SU-DHL-6 (cell line): Measurements from ENCODE around the gene TRAPPC6A.

Experiments
- H2AFZ ChIP-seq: fragments of 200-600 bp; sonication (generic); 2 replicates; pipeline ENCODE4 v1.6.1; 2014; ENCODE audit warnings: low read depth, mild to moderate bottlenecking, moderate library complexity, mixed read lengths, antibody characterized with exemption, low read length; ENCODE audit not compliant: severe bottlenecking
- H3F3A ChIP-seq: fragments of 200-600 bp; shearing (Covaris generic); 2 replicates; pipeline ENCODE4 v1.6.0; 2016; ENCODE audit warnings: antibody characterized with exemption, mild to moderate bottlenecking; ENCODE audit not compliant: insufficient read depth
- H3K27ac ChIP-seq: fragments of 200-600 bp; sonication (generic); 2 replicates; pipeline ENCODE4 v1.5.1; 2016; ENCODE audit warnings: low read depth, mild to moderate bottlenecking, low read length, moderate library complexity, mixed read lengths
- H3K27me3 ChIP-seq: fragments of 200-600 bp; sonication (generic), shearing (Covaris generic); 2 replicates; pipeline ENCODE4 v1.6.0; 2014; ENCODE audit warnings: mild to moderate bottlenecking, low read length
- H3K36me3 ChIP-seq: fragments of 200-600 bp; sonication (generic); 2 replicates; pipeline ENCODE4 v1.6.1; 2014; ENCODE audit warnings: mild to moderate bottlenecking, low read length, mixed read lengths
- H3K4me2 ChIP-seq: fragments of 300-600, 200-600 bp; shearing (Covaris generic), sonication (generic); 2 replicates; pipeline ENCODE4 v1.6.0; 2014; ENCODE audit warnings: low read length, low read depth, mild to moderate bottlenecking; ENCODE audit not compliant: poor library complexity, severe bottlenecking
- H3K4me3 ChIP-seq: fragments of 200-600 bp; sonication (generic); 2 replicates; pipeline ENCODE4 v1.5.1; 2014; ENCODE audit warnings: antibody characterized with exemption, low read length, mild to moderate bottlenecking, mixed read lengths; ENCODE audit not compliant: insufficient read depth, poor library complexity, severe bottlenecking
- H3K79me2 ChIP-seq: fragments of 200-600 bp; sonication (generic); 2 replicates; pipeline ENCODE4 v1.6.1; 2014; ENCODE audit warnings: mild to moderate bottlenecking, low read length, moderate library complexity; ENCODE audit not compliant: insufficient read depth
- H3K9ac ChIP-seq: fragments of 200-600 bp; sonication (generic); 2 replicates; pipeline ENCODE4 v1.7.0; 2014; ENCODE audit warnings: mild to moderate bottlenecking, low read length
- H3K9me2 ChIP-seq: fragments of 200-600 bp; sonication (generic); replicated peaks from 2 replicates; pipeline ENCODE4 v1.6.1; 2014; ENCODE audit warnings: low read length; ENCODE audit not compliant: insufficient read depth
- H3K9me3 ChIP-seq: fragments of 200-600 bp; sonication (generic); 2 replicates; pipeline ENCODE4 v1.6.1; 2014; ENCODE audit warnings: low read length, mixed read lengths; ENCODE audit not compliant: insufficient read depth
- H4K20me1 ChIP-seq: fragments of 200-600 bp; sonication (generic); 2 replicates; pipeline ENCODE4 v1.6.1; 2014; ENCODE audit warnings: low read depth, mild to moderate bottlenecking, antibody characterized with exemption, low read length, moderate library complexity, mixed read lengths
- CTCF ChIP-seq: fragments of 200-600 bp; sonication (generic); IDR thresholded peaks from one replicate; pipeline ENCODE4 v1.5.1; 2017; ENCODE audit warnings: antibody characterized with exemption, mild to moderate bottlenecking, low read length, moderate library complexity; ENCODE audit not compliant: insufficient read depth, poor library complexity, severe bottlenecking
- EZH2phosphoT487 ChIP-seq: fragments of 200-600 bp; sonication (generic), shearing (Covaris generic); conservative IDR thresholded peaks from 2 replicates; pipeline ENCODE4 v1.6.1; 2018; ENCODE audit warnings: mild to moderate bottlenecking, antibody characterized with exemption, low read length, moderate library complexity, mixed read lengths

TRAPPC6A gene

DNA sequence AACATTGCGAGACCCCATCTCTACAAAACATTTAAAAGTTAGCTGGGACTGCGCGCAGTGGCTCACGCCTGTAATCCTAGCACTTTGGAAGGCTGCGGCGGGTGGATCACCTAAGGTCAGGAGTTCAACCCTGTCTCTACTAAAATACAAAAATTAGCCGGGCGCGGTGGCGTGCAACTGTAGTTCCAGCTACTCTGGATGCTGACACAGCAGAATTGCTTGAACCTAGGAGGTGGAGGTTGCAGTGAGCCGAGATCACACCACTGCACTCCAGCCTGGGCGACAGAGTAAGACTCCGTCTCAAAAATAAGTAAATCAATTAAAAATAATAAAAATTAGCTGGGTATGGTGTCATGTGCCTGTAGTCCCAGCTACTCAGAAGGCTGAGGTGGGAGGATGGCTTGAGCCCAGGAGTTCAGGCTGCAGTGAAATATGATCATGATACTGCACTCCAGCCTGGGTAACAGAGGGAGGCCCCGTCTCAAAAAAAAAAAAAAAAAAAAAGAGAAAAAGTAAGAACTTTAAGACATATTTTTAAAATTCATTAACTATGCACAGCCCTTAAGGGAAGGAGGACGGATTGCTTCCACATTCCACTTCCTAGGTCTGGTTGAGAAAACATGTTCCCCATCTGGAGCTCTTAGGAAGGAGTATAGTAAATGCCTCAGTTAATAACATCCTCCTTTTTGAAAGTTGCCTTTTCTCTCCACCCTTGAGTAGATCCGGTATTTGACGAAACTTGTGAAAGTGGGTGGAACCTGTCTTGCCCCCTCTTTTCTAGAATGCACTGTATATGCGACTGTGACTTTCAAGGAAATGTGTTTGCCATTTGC lies 41.1 kb upstream of the TRAPPC6A start:
- Histone ChIP-seq H3F3A (no peaks in the 10 kb centered on the region), H3K9me3 (no peaks in the 10 kb centered on the region), H3K9me2 (no peaks in the 10 kb centered on the region), H3K9ac (no peak overlapping the region), H3K4me3 (no peak overlapping the region), H3K27ac (no peak overlapping the region), H3K27me3 (no peaks in the 10 kb centered on the region), H3K79me2 (no peaks in the 10 kb centered on the region), H2AFZ (no peak overlapping the region), H4K20me1 (no peaks in the 10 kb centered on the region), H3K4me2 (no peak overlapping the region), H3K36me3 (no peaks in the 10 kb centered on the region)
- TF ChIP-seq EZH2phosphoT487 (no peak), CTCF (no peak)

GRCh38 chr19:45218426-45218825 lies 40.4 kb upstream of the TRAPPC6A start:
- Histone ChIP-seq H3K4me3 (no peak overlapping the region), H4K20me1 (no peaks in the 10 kb centered on the region), H3K27me3 (no peaks in the 10 kb centered on the region), H3K4me2 (no peak overlapping the region), H3K9me3 (no peaks in the 10 kb centered on the region), H3F3A (no peaks in the 10 kb centered on the region), H3K9me2 (no peaks in the 10 kb centered on the region), H3K9ac (no peak overlapping the region), H3K79me2 (no peaks in the 10 kb centered on the region), H3K27ac (no peak overlapping the region), H2AFZ (no peak overlapping the region), H3K36me3 (no peaks in the 10 kb centered on the region)
- TF ChIP-seq EZH2phosphoT487 (no peak), CTCF (no peak)

DNA sequence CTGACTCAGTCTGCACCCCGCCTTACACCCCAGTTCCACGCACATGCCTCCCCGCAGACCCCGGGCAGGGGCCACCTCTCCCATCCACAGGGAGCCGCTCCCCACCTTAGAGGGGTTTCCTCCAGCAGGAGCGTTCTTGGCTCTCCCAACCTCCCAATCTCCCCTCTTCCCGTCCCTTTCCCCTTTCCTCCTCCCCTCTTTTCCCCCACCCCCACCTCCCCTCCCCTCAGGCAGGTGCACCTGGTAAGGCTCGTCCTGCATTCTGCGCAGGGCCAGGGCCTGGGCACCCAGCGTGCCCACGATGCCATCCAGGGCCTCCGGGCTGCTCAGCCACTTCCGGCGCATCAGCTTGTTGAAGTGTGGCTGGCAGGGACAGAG lies 39.9 kb upstream of the TRAPPC6A start:
- no peaks in the 10 kb centered on the region for H3K36me3 ChIP-seq
- TF ChIP-seq CTCF (no peak), EZH2phosphoT487 (no peak)
- no peaks in the 10 kb centered on the region for H3K9me2 ChIP-seq
- H3K27me3 ChIP-seq = no peaks in the 10 kb centered on the region
- H2AFZ ChIP-seq = no peak overlapping the region
- no peak overlapping the region for H3K4me2 ChIP-seq
- H4K20me1 ChIP-seq = no peaks in the 10 kb centered on the region
- H3K79me2 ChIP-seq = no peaks in the 10 kb centered on the region
- no peaks in the 10 kb centered on the region for H3F3A ChIP-seq
- no peaks in the 10 kb centered on the region for H3K9me3 ChIP-seq
- H3K27ac ChIP-seq = no peak overlapping the region
- H3K4me3 ChIP-seq = no peak overlapping the region
- no peak overlapping the region for H3K9ac ChIP-seq
